Testis (tissue), 3 donors: ENCODE measurements around the gene OTOG. TPM values are rescaled to one million over a fixed set of nuclear protein-coding genes. Genes with fewer than 3 reads are reported as not detected.

ENCODE experiments used
- DNase-seq: peaks from one replicate; pipeline ENCODE4 v3.0.0-alpha.2; 2019
- H3K27ac ChIP-seq, 2 donors: fragments of 200-600 bp; sonication (generic); one replicate each; pipeline ENCODE4 v1.5.1; 2019
- H3K27me3 ChIP-seq: fragments of 200-600 bp; sonication (generic); one replicate; pipeline ENCODE4 v1.5.1; 2019
- H3K36me3 ChIP-seq: fragments of 200-600 bp; sonication (generic); one replicate; pipeline ENCODE4 v1.5.1; 2017; ENCODE audit warnings: low read depth; ENCODE audit errors: missing control alignments
- H3K4me1 ChIP-seq: fragments of 200-600 bp; sonication (generic); one replicate; pipeline ENCODE4 v1.5.1; 2019
- H3K4me3 ChIP-seq, 2 donors: fragments of 200-600 bp; sonication (generic); one replicate each; pipeline ENCODE4 v1.5.1; 2017 to 2019
- H3K9me3 ChIP-seq: fragments of 200-600 bp; sonication (generic); one replicate; pipeline ENCODE4 v1.5.1; 2017
- POLR2A ChIP-seq: fragments of 450-650 bp; IDR thresholded peaks from one replicate; pipeline ENCODE4 v1.6.1; 2017; ENCODE audit warnings: antibody characterized with exemption, mild to moderate bottlenecking, moderate library complexity
- WGBS, 2 donors: methylation state at CpG; one replicate each; pipeline ENCODE4 v1.1.5; 2018; 5-methylcytosine and 5-hydroxymethylcytosine counted together
- intact Hi-C: fragments of 100-400 bp; cut with DNase I; formaldehyde crosslinking; loops from one replicate; pipeline ENCODE4 v1.15.1; 2023; ENCODE audit warnings: low total_unique reads
- polyA plus RNA-seq: library from polyadenylated mRNA; stranded (reverse); fragments of 350-450 nt; fragmentation: Illumina TruSeq; extraction: RNeasy Lipid Tissue Mini Kit (QIAGEN cat#74804); gene quantifications from one replicate; pipeline ENCODE4 v1.2.3, GENCODE V29; 2014; ENCODE audit warnings: low read depth, low replicate concordance; ENCODE audit not compliant: insufficient read depth
- total RNA-seq, 2 donors: library from RNA; depleted of rRNA; stranded (reverse); fragments of >200 nt; gene quantifications; one replicate each; pipeline ENCODE4 v1.2.3, GENCODE V29; 2016
- TF ChIP-seq, protein P1 (sequence below), 3 experiments: fragments of 450-650 bp in 2 of 3; fragments of 200-600 bp in 1 of 3; sonication (generic) in 1 of 3; IDR thresholded peaks; one replicate each; pipeline ENCODE4 v1.5.1; 2016 to 2019; ENCODE audit warnings: antibody characterized with exemption in 3 of 3, mild to moderate bottlenecking in 2 of 3, moderate library complexity in 1 of 3

The OTOG gene
- total and polyA plus RNA-seq, 3 donors from 2014 or later, result 2.2 to 4.2 (median 2.9) TPM

DNA sequence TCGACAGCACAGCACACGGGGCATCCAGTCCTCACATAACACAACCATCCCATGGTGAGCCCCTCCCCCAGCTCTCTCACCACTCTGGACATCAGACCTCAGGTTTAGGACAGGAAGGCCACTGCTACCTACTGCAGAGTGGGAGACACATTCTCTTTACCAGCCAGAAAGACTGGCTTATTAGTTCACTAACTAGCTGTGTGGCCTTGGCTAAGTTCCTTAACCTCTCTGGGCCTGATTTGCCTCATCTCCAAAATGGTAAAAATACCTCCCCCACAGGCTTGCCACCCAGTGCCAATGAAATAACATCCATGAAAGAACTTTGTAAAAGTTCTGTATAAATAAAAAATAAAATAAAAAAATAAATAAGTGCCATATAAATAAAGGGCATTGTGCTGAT lies 35.0 kb upstream of the OTOG start:
- H3K4me3 ChIP-seq, result no peak overlapping the region
- no peak overlapping the region for H3K27ac ChIP-seq
- no peaks in the 10 kb centered on the region for H3K36me3 ChIP-seq
- no peaks in the 10 kb centered on the region for H3K9me3 ChIP-seq
- 71 to 82% methylated on average over 2 of the region's 2 CpGs for WGBS, 2 donors
- TF ChIP-seq, protein P1, sequence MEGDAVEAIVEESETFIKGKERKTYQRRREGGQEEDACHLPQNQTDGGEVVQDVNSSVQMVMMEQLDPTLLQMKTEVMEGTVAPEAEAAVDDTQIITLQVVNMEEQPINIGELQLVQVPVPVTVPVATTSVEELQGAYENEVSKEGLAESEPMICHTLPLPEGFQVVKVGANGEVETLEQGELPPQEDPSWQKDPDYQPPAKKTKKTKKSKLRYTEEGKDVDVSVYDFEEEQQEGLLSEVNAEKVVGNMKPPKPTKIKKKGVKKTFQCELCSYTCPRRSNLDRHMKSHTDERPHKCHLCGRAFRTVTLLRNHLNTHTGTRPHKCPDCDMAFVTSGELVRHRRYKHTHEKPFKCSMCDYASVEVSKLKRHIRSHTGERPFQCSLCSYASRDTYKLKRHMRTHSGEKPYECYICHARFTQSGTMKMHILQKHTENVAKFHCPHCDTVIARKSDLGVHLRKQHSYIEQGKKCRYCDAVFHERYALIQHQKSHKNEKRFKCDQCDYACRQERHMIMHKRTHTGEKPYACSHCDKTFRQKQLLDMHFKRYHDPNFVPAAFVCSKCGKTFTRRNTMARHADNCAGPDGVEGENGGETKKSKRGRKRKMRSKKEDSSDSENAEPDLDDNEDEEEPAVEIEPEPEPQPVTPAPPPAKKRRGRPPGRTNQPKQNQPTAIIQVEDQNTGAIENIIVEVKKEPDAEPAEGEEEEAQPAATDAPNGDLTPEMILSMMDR (IDR thresholded peaks at IDR 0.05), result no peak
- no peak for TF ChIP-seq POLR2A
- intact Hi-C loops, result no loop called here
- H3K27me3 ChIP-seq, result no peaks in the 10 kb centered on the region
- DNase-seq, result no peak
- no peaks in the 10 kb centered on the region for H3K4me1 ChIP-seq

DNA sequence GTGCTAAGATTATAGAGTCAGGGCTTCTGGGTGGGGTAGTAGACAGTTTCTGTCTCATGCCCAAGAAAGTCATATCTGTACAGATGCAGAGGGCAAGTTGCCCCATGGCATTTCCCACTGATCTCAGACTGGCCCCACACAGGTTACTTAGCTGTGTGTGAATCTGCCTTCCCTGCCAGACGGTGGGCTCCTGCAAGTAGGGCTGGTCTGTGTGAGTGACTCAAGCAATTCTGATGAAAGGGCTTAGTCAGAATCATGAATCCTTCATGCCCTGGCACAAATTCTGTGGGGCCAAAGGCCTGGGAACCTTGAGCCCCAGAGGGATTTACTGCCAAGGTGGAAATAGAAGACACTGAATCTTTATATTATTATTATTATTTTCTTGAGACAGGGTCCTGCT lies 33.2 kb upstream of the OTOG start:
- no peaks in the 10 kb centered on the region for H3K36me3 ChIP-seq
- DNase-seq, result no peak
- 82 to 100% methylated on average over 1 of the region's 1 CpG for WGBS, 2 donors
- no peaks in the 10 kb centered on the region for H3K4me1 ChIP-seq
- H3K4me3 ChIP-seq, result no peak overlapping the region
- TF ChIP-seq POLR2A, result no peak
- TF ChIP-seq, protein P1 (IDR thresholded peaks at IDR 0.05), result no peak
- H3K9me3 ChIP-seq, result no peaks in the 10 kb centered on the region
- no peak overlapping the region for H3K27ac ChIP-seq
- intact Hi-C loops, result no loop called here
- H3K27me3 ChIP-seq, result no peaks in the 10 kb centered on the region

DNA sequence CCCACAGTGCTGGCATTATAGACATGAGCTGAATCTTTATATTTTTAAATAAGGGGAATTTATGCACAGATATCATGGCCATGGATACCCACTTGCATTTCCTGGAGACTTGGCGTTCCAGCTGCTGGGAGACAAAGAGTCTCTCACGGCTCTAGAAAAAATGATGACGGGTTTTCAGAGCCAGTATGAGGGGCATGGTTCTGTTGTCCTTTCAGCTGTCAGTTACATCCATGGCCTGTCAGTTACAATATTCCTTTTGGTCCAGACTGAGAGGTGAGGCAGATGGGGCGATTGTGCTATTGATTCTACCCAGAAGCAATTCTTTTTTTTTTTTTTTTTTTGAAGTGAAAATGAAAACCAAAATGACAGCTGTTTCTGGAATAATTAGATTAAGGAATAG lies 32.6 kb upstream of the OTOG start:
- Histone ChIP-seq H3K4me3 (no peak overlapping the region), H3K9me3 (no peaks in the 10 kb centered on the region), H3K27ac (no peak overlapping the region), H3K4me1 (no peaks in the 10 kb centered on the region), H3K27me3 (no peaks in the 10 kb centered on the region), H3K36me3 (no peaks in the 10 kb centered on the region)
- intact Hi-C loops, result no loop called here
- no peak for DNase-seq
- TF ChIP-seq, protein P1 (IDR thresholded peaks at IDR 0.05), result no peak
- no peak for TF ChIP-seq POLR2A
- WGBS, 2 donors, result 74 to 94% methylated on average over 4 of the region's 4 CpGs

DNA sequence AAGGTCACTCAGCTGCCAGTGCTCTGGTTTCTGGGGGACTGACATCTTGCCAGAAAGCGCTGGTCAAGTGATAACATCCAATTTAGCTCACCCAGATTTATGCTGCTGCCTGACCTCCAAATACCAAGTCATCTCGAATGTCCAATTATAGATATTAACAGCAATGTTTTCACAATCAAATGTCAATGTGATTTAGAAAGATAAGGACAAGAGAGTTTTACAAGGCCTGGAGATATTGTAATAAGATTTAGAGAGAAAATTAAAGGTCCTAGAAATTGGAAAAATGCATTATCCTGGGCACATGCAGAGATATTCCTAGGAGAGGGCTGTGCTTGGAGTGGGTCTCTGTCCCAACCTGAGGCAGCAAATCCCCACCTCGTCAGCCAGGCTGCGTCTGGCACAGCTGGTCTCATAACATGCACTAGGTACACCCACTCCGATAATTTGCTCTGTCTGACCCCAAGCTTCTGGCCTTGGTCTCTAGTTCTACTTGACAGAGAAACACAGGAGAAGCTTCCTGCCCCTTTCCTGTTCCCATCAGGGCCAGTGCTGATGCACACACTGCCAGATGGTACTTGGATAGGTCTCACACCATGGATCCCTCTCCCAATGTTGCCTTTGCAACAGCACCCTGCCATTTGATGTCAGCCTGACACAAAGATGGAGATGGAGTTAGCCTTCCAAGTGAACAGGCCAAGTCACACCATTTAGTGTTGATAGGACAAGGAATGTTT lies 31.4 kb upstream of the OTOG start:
- no peaks in the 10 kb centered on the region for H3K36me3 ChIP-seq
- no peaks in the 10 kb centered on the region for H3K27me3 ChIP-seq
- intact Hi-C loops, result no loop called here
- H3K4me1 ChIP-seq, result no peaks in the 10 kb centered on the region
- no peak overlapping the region for H3K27ac ChIP-seq
- no peak for DNase-seq
- H3K4me3 ChIP-seq, result no peak overlapping the region
- no peak for TF ChIP-seq POLR2A
- TF ChIP-seq, protein P1 (IDR thresholded peaks at IDR 0.05), result no peak
- H3K9me3 ChIP-seq, result no peaks in the 10 kb centered on the region
- WGBS, 2 donors, result 58 to 65% methylated on average over 5 of the region's 5 CpGs

DNA sequence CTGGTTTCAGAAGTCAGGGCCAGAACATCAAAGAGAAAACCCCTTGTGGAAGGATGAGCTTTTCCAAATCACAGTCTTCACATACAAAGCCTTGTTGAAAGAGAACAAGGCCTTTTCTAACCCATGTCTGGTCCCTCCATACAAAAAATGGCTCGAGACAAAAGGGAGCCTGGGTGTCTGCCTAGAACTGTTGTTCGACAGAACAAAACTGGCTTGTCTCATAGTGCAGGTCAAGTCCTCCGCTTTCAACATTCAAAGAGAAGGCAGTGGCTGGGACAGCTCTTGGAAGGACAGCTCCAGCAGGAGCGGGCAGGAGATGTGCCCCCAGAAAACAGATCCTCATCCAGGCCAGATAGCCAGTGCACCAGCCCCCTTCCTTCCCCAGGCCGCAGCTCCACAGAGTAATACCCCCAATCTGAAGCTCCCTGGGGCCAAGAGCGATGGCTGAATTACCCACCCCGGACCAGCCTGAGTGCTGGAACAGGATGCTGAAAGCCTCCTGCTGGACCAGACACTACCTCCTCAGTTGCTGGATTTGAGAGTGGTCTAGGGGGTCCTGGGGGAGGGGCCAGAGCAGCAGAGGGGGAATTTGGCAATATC lies 30.4 kb upstream of the OTOG start:
- H3K27ac ChIP-seq, result no peak overlapping the region
- H3K36me3 ChIP-seq, result no peaks in the 10 kb centered on the region
- H3K4me1 ChIP-seq, result no peaks in the 10 kb centered on the region
- no peak for DNase-seq
- intact Hi-C loops, result no loop called here
- TF ChIP-seq, protein P1 (IDR thresholded peaks at IDR 0.05), result no peak
- TF ChIP-seq POLR2A, result no peak
- H3K4me3 ChIP-seq, result no peak overlapping the region
- H3K9me3 ChIP-seq, result no peaks in the 10 kb centered on the region
- H3K27me3 ChIP-seq, result no peaks in the 10 kb centered on the region
- 94 to 95% methylated on average over 7 of the region's 7 CpGs for WGBS, 2 donors
